Fibroblast of pulmonary artery (primary cell): Measurements from ENCODE around the gene UBE2E2.

Source experiments
- DNase-seq: peaks from one replicate; pipeline ENCODE4 v3.0.0-alpha.2; 2010; ENCODE audit warnings: low read depth
- H3K4me3 ChIP-seq: replicated peaks from 2 replicates; pipeline ENCODE4 v1.5.1; 2011; ENCODE audit warnings: low read depth, mild to moderate bottlenecking, control low read depth, low read length, moderate library complexity
- TF ChIP-seq, protein P1 (sequence below): IDR thresholded peaks from 2 replicates; pipeline ENCODE4 v1.5.1; 2011; ENCODE audit warnings: mild to moderate bottlenecking, control low read depth, low read length, inconsistent platforms; ENCODE audit errors: missing control alignments

Gene UBE2E2

DNA sequence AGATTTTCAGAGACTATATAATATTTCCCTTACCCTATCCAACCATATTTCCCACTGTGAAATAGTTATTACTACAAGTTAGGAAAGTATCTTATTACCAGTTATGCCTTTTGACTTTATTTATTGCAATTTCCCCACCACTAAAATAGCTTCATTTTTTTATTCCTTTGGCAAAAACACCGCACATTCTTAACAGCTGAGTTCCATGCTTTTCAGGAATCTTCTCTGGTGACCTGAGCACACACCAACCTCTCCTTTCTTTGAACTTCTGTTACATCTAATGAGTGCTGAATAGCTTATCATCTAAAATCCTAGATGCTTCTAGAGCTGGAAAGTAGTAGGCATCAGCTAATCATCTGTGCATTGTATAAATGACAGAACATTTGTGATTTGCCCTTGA, 99.1 kb downstream of the UBE2E2 start:
- TF ChIP-seq, protein P1, sequence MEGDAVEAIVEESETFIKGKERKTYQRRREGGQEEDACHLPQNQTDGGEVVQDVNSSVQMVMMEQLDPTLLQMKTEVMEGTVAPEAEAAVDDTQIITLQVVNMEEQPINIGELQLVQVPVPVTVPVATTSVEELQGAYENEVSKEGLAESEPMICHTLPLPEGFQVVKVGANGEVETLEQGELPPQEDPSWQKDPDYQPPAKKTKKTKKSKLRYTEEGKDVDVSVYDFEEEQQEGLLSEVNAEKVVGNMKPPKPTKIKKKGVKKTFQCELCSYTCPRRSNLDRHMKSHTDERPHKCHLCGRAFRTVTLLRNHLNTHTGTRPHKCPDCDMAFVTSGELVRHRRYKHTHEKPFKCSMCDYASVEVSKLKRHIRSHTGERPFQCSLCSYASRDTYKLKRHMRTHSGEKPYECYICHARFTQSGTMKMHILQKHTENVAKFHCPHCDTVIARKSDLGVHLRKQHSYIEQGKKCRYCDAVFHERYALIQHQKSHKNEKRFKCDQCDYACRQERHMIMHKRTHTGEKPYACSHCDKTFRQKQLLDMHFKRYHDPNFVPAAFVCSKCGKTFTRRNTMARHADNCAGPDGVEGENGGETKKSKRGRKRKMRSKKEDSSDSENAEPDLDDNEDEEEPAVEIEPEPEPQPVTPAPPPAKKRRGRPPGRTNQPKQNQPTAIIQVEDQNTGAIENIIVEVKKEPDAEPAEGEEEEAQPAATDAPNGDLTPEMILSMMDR = no peak
- H3K4me3 ChIP-seq = no peak overlapping the region
- peak; percentile 17 for DNase-seq

DNA sequence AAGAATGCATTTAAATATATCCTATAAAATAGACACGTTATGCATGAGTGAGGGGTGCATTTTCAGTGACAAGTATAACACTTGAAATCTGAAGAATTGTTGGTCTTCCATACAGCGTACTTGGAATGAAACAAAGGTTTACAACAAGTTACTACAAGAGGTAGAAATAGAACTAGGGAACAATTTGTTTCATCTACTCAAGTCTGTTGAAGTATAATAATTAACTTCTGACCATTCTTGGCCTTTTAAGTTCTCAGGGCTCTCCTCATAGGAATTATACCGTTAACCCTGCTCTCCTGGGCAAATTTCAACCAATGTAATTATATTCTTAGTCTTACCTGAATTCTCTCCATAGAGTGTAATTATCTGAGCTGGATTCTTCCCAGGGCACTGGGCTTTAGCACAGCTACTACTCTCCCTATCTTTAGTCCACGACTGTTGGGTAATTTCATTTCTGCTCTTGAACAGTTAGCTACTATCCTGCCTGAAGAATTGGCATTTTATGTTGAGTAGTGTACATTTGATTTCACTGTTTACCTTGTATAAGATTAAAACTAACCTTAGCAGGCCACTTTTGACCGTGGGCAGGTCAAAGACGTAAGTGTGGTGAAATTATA, 100.6 kb downstream of the UBE2E2 start:
- TF ChIP-seq, protein P1 = no peak
- DNase-seq = no peak
- no peak overlapping the region for H3K4me3 ChIP-seq

DNA sequence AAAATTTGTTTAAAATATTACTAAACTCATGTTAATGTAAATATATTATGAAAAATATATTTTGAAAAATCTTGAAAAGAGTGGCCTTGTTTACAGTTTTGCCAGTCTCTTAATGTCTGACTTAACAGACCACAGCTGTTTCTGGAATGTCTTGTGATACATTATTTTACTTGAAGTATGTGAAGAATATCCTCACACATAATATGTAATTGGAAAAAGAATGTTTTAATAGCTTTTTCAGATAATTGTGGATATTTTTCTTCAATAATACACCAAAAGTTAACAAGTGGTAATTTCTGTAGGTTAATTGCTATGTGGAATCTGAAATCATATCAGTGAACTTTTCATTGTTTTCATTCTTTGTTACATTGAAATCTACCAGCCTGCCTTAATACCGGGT, 101.3 kb downstream of the UBE2E2 start:
- H3K4me3 ChIP-seq = no peak overlapping the region
- DNase-seq = peak; percentile 44
- TF ChIP-seq, protein P1 = no peak

DNA sequence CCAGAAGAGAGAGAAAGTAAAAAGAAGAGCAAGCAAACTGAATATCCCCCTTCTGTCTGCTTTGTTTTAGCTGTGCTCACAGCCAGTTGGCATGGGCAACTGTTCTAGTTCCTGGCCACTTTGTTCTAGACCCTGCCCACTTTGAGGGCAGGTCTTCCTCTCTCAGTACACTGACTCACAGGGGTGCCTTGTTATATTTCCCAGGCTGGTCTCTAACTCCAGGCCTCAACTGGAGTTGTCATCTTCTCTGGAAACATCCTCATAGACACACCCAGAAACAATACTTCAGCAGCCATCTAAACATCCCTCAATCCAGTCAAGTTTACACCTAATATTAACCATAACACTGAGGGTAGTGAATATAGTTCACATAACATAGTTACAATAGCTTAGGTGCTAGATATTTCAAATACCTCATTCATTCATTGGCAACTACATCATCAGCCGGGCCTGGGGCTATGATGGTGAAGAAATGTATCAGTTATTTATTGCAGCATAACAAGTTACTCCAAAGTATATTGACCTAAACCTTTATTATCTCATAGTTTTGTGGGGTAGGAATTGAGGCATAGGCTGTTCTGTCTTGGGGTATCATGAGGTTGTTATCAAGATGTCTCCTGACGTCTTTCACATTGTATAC, 106.0 kb downstream of the UBE2E2 start:
- DNase-seq = no peak
- TF ChIP-seq, protein P1 = no peak
- H3K4me3 ChIP-seq = no peak overlapping the region

DNA sequence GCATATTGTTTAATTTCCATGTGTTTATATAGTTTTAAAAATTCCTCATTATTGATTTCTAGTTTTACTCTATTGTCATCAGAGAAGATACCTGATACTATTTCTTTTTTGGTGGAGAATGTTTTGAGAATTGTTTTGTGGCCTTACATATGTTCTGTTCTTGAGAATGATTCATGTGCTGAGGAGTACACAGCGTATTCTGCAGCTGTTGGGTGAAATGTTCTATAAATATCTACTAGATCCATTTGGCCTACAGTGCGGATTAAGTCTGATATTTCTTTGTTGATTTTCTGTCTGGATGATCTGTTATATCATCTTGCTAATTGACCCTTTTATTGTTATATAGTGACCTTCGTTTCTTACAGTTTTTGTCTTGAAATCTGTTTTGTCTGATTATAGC, 109.7 kb downstream of the UBE2E2 start:
- no peak overlapping the region for H3K4me3 ChIP-seq
- DNase-seq = peak; percentile 39
- TF ChIP-seq, protein P1 = no peak

DNA sequence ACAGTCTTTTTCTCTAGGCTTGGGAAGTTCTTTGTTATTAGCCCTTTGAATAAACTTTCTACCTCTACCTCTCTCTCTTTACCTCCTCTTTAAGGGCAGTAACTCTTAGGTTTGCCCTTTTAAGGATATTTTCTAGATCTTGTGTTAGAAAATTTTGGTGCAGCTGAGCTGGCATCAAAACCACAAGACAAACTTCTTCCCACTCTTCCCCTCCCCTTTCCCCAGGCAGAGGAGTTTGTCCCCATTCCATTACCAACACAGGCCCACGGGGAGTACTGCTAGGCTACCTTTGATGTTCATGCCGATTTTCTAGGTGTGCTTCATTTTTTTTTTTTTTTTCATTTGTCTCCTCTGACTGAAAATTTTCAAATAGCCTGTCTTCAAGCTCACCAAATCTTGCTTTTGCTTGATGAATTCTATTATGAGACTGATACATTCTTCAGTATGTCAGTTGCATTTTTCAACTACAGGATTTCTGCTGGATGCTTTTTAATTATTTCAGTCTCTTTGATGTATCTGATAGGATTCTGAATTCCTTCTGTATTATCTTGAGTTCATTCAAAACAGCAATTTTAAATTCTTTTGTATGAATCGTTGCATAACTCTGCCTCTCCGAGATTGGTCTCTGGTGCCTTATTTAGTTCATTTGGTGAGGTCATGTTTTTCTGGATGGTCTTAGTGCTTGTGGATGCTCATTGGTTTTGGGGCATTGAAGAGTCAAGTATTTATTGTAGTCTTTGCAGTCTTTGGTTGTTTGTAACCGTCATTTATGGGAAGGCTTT, 112.0 kb downstream of the UBE2E2 start:
- no peak overlapping the region for H3K4me3 ChIP-seq
- DNase-seq = peak; percentile 15
- TF ChIP-seq, protein P1 = no peak
